A549 (cell line): ENCODE data around the gene MT1H. TPM values are rescaled to one million over a fixed set of nuclear protein-coding genes. Genes with fewer than 3 reads are reported as not detected.

Experiments
- ATAC-seq, 2 experiments: fragments of 200-7000 bp in 1 of 2; fragments of >200 bp in 1 of 2; cut with Nextera tagmentation in 1 of 2; cut with Tn5 transposase in 1 of 2; 3 replicates each; pipeline versions ENCODE4 v1.8.0 to v1.9.1; 2018 to 2020; ENCODE audit warnings: mild to moderate bottlenecking in 1 of 2, moderate library complexity in 1 of 2
- CTCF ChIA-PET: fragments of 300-600 bp; sonication (Branson Sonifier 250); formaldehyde crosslinking; extraction: SDS; loops from one replicate; lab custom pipeline; 2021; ENCODE audit warnings: antibody characterized with exemption, inconsistent platforms; lab: Yijun Ruan, JAX
- POLR2A ChIA-PET: fragments of 350-600 bp; formaldehyde crosslinking; extraction: SDS; loops from one replicate; lab custom pipeline; 2021; ENCODE audit warnings: antibody characterized with exemption, inconsistent platforms; lab: Yijun Ruan, JAX
- DNase-seq, 2 experiments: peaks; one replicate each; pipeline versions ENCODE4 v3.0.0 to v3.0.0-alpha.2; 2011 to 2016; ENCODE audit warnings: low read depth in 1 of 2, low spot score in 1 of 2
- FAIRE-seq: peaks from 2 replicates; lab custom pipeline; 2011; peaks lifted over from hg19 to GRCh38; lab: Jason Lieb, UNC
- H3K27ac ChIP-seq, 2 experiments: fragments of >200 bp; sonication (Bioruptor Twin); formaldehyde crosslinking; 3 replicates each; pipeline ENCODE4 v1.5.1; 2016 to 2017
- H3K4me1 ChIP-seq: fragments of >200 bp; sonication (Bioruptor Twin); formaldehyde crosslinking; 3 replicates; pipeline ENCODE4 v1.6.1; 2016
- H3K4me2 ChIP-seq: fragments of >200 bp; sonication (Bioruptor Twin); formaldehyde crosslinking; 3 replicates; pipeline ENCODE4 v1.6.1; 2016
- H3K4me3 ChIP-seq: fragments of >200 bp; sonication (Bioruptor Twin); formaldehyde crosslinking; 3 replicates; pipeline ENCODE4 v1.5.1; 2016
- H3K9me3 ChIP-seq: fragments of >200 bp; sonication (Bioruptor Twin); formaldehyde crosslinking; 3 replicates; pipeline ENCODE4 v1.6.1; 2016
- BCL3 ChIP-seq: fragments of >200 bp; sonication (Bioruptor Twin); formaldehyde crosslinking; IDR thresholded peaks from 3 replicates; pipeline ENCODE4 v1.6.1; 2016
- FOSB ChIP-seq: fragments of 250-450 bp; sonication (Bioruptor Pico); IDR thresholded peaks from 2 replicates; pipeline ENCODE4 v1.5.0; 2020; ENCODE audit warnings: mild to moderate bottlenecking, moderate library complexity
- FOSL2 ChIP-seq, 2 experiments: fragments of 450-650 bp in 1 of 2; fragments of >200 bp in 1 of 2; sonication (Bioruptor Twin) in 1 of 2; formaldehyde crosslinking; IDR thresholded peaks; 2 replicates each; pipeline versions ENCODE4 v1.5.0 to v1.6.1; 2016 to 2020; ENCODE audit warnings: mild to moderate bottlenecking in 1 of 2, moderate library complexity in 1 of 2
- FOXS1 ChIP-seq: fragments of 250-450 bp; sonication (Bioruptor Pico); IDR thresholded peaks from 2 replicates; pipeline ENCODE4 v1.5.0; 2020; ENCODE audit warnings: mild to moderate bottlenecking, moderate library complexity
- GATA3 ChIP-seq: IDR thresholded peaks from 2 replicates; pipeline ENCODE4 v1.6.1; 2012; ENCODE audit warnings: borderline replicate concordance
- HDAC2 ChIP-seq: fragments of 200-600 bp; sonication (generic); IDR thresholded peaks from 2 replicates; pipeline ENCODE4 v1.6.1; 2016
- HOXB13 ChIP-seq: fragments of 250-450 bp; sonication (Bioruptor Pico); IDR thresholded peaks from 2 replicates; pipeline ENCODE4 v1.5.0; 2020; ENCODE audit warnings: low read depth, mild to moderate bottlenecking, moderate library complexity
- HOXB5 ChIP-seq: fragments of 250-450 bp; sonication (Bioruptor Pico); IDR thresholded peaks from 2 replicates; pipeline ENCODE4 v1.5.0; 2020; ENCODE audit warnings: mild to moderate bottlenecking, moderate library complexity
- JUNB ChIP-seq: fragments of >200 bp; sonication (Bioruptor Twin); formaldehyde crosslinking; IDR thresholded peaks from 2 replicates; pipeline ENCODE4 v1.6.1; 2016
- NFE2L2 ChIP-seq: fragments of 150-350 bp; conservative IDR thresholded peaks from 2 replicates; pipeline ENCODE4 v1.6.1; 2014; ENCODE audit warnings: low read length
- NPAS2 ChIP-seq: fragments of 250-450 bp; sonication (Bioruptor Pico); IDR thresholded peaks from 2 replicates; pipeline ENCODE4 v1.8.0; 2022; ENCODE audit warnings: mild to moderate bottlenecking, moderate library complexity, borderline replicate concordance
- NR3C1 ChIP-seq: fragments of >200 bp; sonication (Bioruptor Twin); formaldehyde crosslinking; IDR thresholded peaks from 3 replicates; pipeline ENCODE4 v1.6.1; 2017
- PHF8 ChIP-seq: fragments of 200-600 bp; sonication (generic); IDR thresholded peaks from 2 replicates; pipeline ENCODE4 v1.6.1; 2016; ENCODE audit warnings: low read depth, mild to moderate bottlenecking, antibody characterized with exemption, moderate library complexity, borderline replicate concordance
- RCOR1 ChIP-seq: fragments of 150-350 bp; IDR thresholded peaks from 2 replicates; pipeline ENCODE4 v1.6.1; 2014; ENCODE audit warnings: antibody characterized with exemption, low read length, low read depth
- RNF2 ChIP-seq: fragments of 200-600 bp; sonication (generic); IDR thresholded peaks from 2 replicates; pipeline ENCODE4 v1.6.1; 2016; ENCODE audit warnings: low read depth, mild to moderate bottlenecking, antibody characterized with exemption, moderate library complexity, borderline replicate concordance
- SMC3 ChIP-seq: fragments of >200 bp; sonication (Bioruptor Twin); formaldehyde crosslinking; IDR thresholded peaks from 3 replicates; pipeline ENCODE4 v1.6.1; 2018; ENCODE audit warnings: inconsistent platforms
- SREBF2 ChIP-seq: fragments of 450-650 bp; IDR thresholded peaks from 2 replicates; pipeline ENCODE4 v1.6.1; 2014; ENCODE audit warnings: mild to moderate bottlenecking, moderate library complexity
- TFCP2L1 ChIP-seq: fragments of 250-450 bp; sonication (Bioruptor Pico); IDR thresholded peaks from 2 replicates; pipeline ENCODE4 v1.5.0; 2021; ENCODE audit warnings: mild to moderate bottlenecking
- USF2 ChIP-seq: fragments of 450-650 bp; IDR thresholded peaks from 2 replicates; pipeline ENCODE4 v1.6.1; 2014; ENCODE audit warnings: antibody characterized with exemption
- ZFP36 ChIP-seq: fragments of 450-650 bp; IDR thresholded peaks from 2 replicates; pipeline ENCODE4 v1.6.1; 2014; ENCODE audit warnings: borderline replicate concordance; ENCODE audit not compliant: partially characterized antibody
- ZSCAN20 ChIP-seq: fragments of 250-450 bp; sonication (Bioruptor Pico); IDR thresholded peaks from 2 replicates; pipeline ENCODE4 v1.8.0; 2022; ENCODE audit warnings: mild to moderate bottlenecking, moderate library complexity
- WGBS: methylation state at CpG from one replicate; pipeline ENCODE4 v1.1.6; 2017; ENCODE audit errors: missing lambda C conversion rate; 5-methylcytosine and 5-hydroxymethylcytosine counted together
- polyA plus RNA-seq, 4 experiments: library from polyadenylated mRNA; depleted of rRNA in 3 of 4; stranded (reverse); fragments of >200 nt; fragmentation: RNase III in 1 of 4; extraction: RNeasy Plus Mini Kit Qiagen cat#74134 plus additional on column Dnase treatment in 1 of 4; gene quantifications; 2 replicates in 3 of 4; 3 replicates in 1 of 4; pipeline ENCODE4 v1.2.3, GENCODE V29; 2011 to 2017
- TF ChIP-seq, protein P1 (sequence below): IDR thresholded peaks from 2 replicates; pipeline ENCODE4 v1.6.1; 2012; ENCODE audit warnings: low read depth, borderline replicate concordance
- TF ChIP-seq, protein P2 (sequence below): fragments of >200 bp; sonication (Bioruptor Twin); formaldehyde crosslinking; IDR thresholded peaks from 3 replicates; pipeline ENCODE4 v1.5.1; 2016

MT1H gene
- polyA plus RNA-seq, 2 of the 4 experiments (the other 2 are of a cell fraction): not detected

DNA sequence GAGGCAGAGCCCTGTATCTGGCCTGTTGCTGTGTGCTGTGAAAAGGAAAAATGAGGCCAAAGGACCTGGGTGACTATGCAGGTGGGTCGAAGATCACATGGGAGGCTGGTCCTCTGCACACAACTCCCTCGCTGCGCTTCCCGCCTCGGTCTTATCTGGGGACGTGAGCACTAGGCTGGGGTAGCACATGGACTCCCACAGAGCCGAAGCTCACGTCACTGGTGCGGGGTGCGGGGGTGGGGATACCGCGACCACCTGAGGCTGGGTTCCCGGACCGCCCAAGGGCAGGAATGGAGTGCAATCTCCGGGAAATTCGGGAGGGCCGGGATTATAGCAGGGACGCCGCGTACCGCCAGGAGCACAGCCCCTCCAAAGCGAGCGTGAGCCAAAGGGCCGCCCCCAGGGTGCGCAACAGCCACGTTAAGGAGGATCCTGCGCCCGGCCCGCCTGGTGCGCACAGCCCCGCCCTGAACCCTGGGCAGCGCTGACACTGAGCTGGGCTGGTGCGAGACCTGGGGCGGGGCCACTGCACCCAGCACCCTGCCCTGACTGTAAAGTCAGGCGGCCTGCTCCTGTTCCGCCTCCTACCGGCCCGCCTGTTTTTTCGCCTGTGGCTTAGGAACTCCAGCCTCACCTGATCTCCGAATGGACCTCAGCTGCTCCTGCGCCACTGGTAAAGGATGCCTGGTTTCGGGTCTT lies 26.4 kb upstream of the MT1H start (continued):
- TF ChIP-seq, protein P1, sequence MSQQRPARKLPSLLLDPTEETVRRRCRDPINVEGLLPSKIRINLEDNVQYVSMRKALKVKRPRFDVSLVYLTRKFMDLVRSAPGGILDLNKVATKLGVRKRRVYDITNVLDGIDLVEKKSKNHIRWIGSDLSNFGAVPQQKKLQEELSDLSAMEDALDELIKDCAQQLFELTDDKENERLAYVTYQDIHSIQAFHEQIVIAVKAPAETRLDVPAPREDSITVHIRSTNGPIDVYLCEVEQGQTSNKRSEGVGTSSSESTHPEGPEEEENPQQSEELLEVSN: peak; percentile 57

DNA sequence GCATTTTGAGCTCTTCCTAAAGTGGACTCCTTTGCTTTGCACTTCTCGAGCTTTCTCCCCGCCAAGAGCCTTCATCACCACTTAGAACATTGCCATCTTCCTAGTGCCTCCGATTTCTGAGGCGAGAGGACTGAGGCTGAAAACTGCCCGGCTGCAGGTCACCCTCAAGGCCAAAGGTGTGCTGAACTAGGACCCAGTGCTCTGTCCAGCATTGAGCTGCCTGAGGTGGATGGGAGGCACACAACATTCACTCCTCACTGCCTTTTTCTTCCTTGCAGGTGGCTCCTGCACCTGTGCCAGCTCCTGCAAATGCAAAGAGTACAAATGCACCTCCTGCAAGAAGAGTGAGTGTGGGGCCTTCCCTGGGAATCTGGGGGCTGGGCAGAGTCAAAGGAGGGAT lies 25.8 kb upstream of the MT1H start:
- no peak for FAIRE-seq
- Histone ChIP-seq H3K27ac (peak overlapping the region; percentile 72 to 90; a peak in 5 of 6 replicates), H3K4me3 (peak overlapping the region; percentile 38), H3K4me2 (peak overlapping the region; percentile 78)
- 68% methylated on average over 5 of the region's 5 CpGs for WGBS
- TF ChIP-seq USF2: no peak
- TF ChIP-seq, protein P2, sequence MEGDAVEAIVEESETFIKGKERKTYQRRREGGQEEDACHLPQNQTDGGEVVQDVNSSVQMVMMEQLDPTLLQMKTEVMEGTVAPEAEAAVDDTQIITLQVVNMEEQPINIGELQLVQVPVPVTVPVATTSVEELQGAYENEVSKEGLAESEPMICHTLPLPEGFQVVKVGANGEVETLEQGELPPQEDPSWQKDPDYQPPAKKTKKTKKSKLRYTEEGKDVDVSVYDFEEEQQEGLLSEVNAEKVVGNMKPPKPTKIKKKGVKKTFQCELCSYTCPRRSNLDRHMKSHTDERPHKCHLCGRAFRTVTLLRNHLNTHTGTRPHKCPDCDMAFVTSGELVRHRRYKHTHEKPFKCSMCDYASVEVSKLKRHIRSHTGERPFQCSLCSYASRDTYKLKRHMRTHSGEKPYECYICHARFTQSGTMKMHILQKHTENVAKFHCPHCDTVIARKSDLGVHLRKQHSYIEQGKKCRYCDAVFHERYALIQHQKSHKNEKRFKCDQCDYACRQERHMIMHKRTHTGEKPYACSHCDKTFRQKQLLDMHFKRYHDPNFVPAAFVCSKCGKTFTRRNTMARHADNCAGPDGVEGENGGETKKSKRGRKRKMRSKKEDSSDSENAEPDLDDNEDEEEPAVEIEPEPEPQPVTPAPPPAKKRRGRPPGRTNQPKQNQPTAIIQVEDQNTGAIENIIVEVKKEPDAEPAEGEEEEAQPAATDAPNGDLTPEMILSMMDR: 0 out of 3 replicates have a peak, but pooled peaks have one; percentile 2
- TF ChIP-seq, all 56 proteins: peak for 1
- no peak for ATAC-seq
- ChIA-PET POLR2A (interaction anchor here (0.6 to 2.2 kb wide), 7 partner anchors 13 to 40 kb away, joined by 3 to 33 read pairs (median 4); partner anchors contain the start of genes MT1F, MT1X and MT2A), CTCF (interaction anchor here (0.7 to 25.6 kb wide), 25 partner anchors 9 to 217 kb away, joined by 3 to 340 read pairs (median 4); partner anchors contain the start of genes MT1B, MT1E, MT1G and MT1H)
- Histone ChIP-seq H3K4me1 (peaks cover 7% of the 10 kb centered on the region; the same call in 2 of the 3 replicates), H3K9me3 (no peaks in the 10 kb centered on the region)
- no peak for DNase-seq

DNA sequence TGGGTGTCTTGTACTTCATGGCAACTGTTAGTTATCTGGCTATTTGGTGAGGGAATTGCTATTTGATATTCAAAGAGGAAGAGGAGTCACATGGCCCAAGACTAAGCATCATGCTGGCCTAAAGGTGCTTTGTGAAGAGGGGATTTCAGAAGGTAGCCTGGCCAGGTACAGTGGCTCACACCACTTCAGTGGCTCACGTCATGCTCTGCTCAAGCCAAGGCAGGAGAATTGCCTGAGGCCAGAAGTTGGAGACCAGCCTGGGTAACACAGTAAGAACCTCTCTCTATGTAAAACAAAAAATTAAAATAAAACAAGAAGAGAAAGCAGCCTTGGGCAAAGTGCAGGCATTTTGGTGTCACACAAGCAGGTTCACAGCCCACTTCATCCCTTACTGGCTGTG lies 24.3 kb upstream of the MT1H start:
- peaks cover 16% of the 10 kb centered on the region for H3K4me1 ChIP-seq
- no peak for TF ChIP-seq SREBF2
- TF ChIP-seq RCOR1: no peak
- no peak for TF ChIP-seq ZFP36
- TF ChIP-seq BCL3: no peak
- no peak for TF ChIP-seq FOXS1 (CRISPR knock-in tag)
- TF ChIP-seq NFE2L2: no peak
- no peak for TF ChIP-seq HDAC2
- no peak for TF ChIP-seq TFCP2L1 (CRISPR knock-in tag)
- ChIA-PET CTCF (interaction anchor here (0.6 to 25.6 kb wide), 2 partner anchors 36 to 57 kb away, joined by 3 to 340 read pairs; partner anchors contain the start of gene MT2A), POLR2A (no interaction called here)
- no peaks in the 10 kb centered on the region for H3K9me3 ChIP-seq
- no peak overlapping the region for H3K4me2 ChIP-seq
- 82% methylated on average over 1 of the region's 1 CpG for WGBS
- no peak for FAIRE-seq
- H3K4me3 ChIP-seq: no peak overlapping the region
- ATAC-seq: no peak
- DNase-seq: no peak
- H3K27ac ChIP-seq: no peak overlapping the region

DNA sequence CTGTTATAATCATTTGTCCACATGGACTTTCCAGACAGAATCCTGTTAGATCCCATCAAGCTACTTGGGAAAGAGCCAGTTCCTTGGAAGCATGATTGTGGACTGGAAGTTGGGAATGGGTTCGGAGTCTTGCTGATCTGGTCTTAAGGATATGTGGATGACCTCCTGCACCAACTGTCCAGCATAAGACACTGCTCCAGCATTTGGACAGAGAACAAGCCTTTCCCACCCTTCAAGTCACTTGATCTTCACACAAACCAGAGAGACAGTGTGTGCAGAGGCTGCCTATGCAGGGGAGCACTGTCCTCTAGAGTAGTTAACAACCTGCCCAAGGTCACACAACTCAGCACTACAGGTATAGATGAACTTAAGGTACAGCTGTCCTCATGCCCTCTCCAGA lies 23.8 kb upstream of the MT1H start:
- no peak for ATAC-seq
- no peak overlapping the region for H3K4me2 ChIP-seq
- TF ChIP-seq FOSB (CRISPR knock-in tag) (no peak), ZSCAN20 (CRISPR knock-in tag) (no peak), FOSL2 (IDR thresholded peaks at IDR 0.05) (no peak), FOSL2 (CRISPR knock-in tag; IDR thresholded peaks at IDR 0.05) (no peak), HOXB13 (CRISPR knock-in tag) (no peak), NR3C1 (no peak), USF2 (no peak), GATA3 (no peak), PHF8 (no peak), ZFP36 (no peak), SMC3 (no peak), RNF2 (no peak), RCOR1 (no peak), HOXB5 (CRISPR knock-in tag) (no peak), JUNB (no peak), NFE2L2 (no peak), NPAS2 (no peak)

More for the DNA sequence above, 23.8 kb upstream of the MT1H start:
- Histone ChIP-seq H3K9me3 (no peaks in the 10 kb centered on the region), H3K27ac (no peak overlapping the region), H3K4me1 (peaks cover 16% of the 10 kb centered on the region), H3K4me3 (no peak overlapping the region)
- CTCF ChIA-PET: interaction anchor here (0.6 to 25.6 kb wide), 5 partner anchors 10 to 133 kb away, joined by 3 to 340 read pairs (median 4); partner anchors contain the start of gene MT2A
- 0% methylated on average over 1 of the region's 1 CpG for WGBS
- POLR2A ChIA-PET: no interaction called here
- DNase-seq (no peak), FAIRE-seq (no peak)
